Measurements from ENCODE around the gene PAPSS1.

The PAPSS1 gene

GRCh38 chr4:107689912-107690587 is 30.0 kb downstream of the PAPSS1 start:
- no peak for DNase-seq

GRCh38 chr4:107688421-107688820 is 31.6 kb downstream of the PAPSS1 start:
- no peak for DNase-seq

GRCh38 chr4:107685740-107686139 is 34.3 kb downstream of the PAPSS1 start:
- no peak for DNase-seq

DNA sequence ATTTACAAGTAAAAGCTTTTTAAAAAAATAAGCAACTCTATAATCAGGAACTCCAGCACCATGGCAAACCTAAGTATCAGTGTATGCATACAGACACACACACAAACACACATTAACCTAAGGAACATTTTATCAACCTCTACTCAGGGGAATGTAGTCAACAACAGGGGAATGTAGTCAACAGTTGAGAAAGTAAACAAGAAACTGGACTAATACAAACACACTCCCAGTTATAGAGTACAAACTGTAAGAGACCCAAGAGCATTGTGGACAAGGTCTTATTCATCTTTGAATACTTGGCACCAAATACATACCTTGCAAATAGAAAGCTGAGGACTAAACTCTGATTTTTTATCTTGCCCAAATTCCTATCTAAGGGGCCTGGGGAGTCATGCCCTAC is 36.2 kb downstream of the PAPSS1 start:
- DNase-seq = no peak

GRCh38 chr4:107682306-107682705 is 37.7 kb downstream of the PAPSS1 start:
- no peak for DNase-seq

DNA sequence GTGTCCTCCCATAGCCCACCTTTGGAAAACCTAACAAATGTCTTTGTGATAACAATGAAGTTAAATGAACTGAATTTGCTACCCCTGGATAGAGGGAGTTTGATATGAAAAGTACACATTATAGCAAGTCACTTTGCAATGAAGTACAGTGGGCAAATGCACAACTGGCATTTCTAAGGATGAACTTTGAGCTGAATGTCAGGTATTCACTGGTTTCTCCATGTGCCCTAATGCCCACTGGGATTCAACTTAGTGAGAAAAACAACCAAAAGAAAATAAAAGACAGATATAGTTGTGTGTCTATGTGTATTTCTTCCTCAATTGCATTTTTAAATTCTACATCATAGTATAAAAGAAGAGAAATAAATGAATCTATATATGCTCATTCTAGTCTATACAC is 51.0 kb downstream of the PAPSS1 start:
- no peak for DNase-seq

DNA sequence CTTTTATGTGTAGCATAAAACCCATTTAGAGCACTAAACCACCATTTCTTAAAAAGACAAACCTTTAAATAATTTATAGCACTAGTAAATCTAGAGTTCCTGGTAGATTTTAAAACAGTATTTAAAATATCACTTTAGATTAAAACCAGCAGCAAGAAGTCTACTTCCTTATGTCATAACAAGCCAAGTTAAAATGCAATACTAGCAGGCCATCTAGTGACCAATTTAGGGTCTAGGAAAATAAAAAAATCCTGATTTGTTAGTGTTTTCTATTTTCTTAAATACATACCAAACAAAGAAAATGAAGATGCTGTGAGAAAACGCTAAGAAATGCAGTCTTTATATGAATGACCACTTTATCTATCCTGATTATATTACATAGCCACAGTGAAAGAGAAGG is 53.9 kb downstream of the PAPSS1 start:
- peak in 2 of 4 experiments; percentile 16 to 27 for DNase-seq

- DNase-seq = no peak
Observed at GRCh38 chr4:107665001-107665400, 55.0 kb downstream of the PAPSS1 start.

GRCh38 chr4:107658400-107659336 is 61.4 kb downstream of the PAPSS1 start:
- peak; percentile 5 to 51 (median 28) for DNase-seq

DNA sequence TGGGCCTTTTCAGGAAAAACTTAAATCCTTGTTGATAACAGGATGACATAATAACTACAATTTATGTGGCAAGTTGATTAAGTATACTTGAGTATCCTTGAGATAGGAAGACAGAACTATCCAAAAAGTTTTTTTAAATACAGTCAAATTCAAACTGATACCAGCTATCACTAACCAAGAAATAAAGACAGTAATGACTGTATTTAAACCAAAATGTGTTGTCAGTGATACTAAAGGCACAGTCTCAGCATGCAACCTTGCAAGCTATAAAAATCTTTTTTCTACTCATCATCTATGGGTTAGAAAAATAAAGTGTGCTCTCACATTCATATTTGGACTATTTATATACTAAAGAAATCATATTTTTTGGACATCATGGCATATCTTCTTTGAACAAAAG is 64.7 kb downstream of the PAPSS1 start:
- DNase-seq = no peak

DNA sequence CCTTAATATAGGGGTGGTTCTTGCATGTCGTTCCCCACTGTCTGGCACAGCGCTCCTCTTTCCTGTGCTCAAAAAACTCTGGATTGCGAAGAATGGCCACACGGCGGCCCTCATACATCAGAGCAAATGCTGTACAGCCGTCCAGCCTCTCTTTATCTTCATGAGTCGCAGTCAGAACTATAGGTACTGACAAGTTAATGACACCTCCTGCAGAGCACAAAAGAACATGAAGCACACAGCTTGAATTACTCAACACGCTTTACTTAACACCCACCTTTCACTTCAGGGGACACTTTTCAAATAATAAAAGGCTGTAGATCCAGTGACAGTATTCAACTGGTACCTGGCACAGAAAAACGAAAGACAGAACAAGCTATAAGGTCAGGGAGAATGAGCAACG is 65.3 kb downstream of the PAPSS1 start:
- DNase-seq = no peak

DNA sequence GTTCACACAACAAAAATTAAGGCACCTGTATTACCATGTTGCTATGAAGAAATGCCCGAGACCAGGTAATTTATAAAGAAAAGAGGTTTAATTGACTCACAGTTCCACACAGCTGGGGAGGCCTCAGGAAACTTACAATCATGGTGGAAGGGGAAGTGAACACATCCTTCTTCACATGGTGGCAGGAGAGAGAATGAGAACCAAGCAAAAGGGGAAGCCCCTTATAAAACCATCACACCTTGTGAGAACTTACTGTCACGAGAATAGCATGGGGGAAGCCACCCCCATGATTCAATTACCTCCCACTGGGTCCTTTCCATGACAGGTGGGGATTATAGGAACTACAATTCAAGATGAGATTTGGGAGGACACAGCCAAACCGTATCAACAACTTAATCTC is 68.6 kb downstream of the PAPSS1 start:
- peak in 1 of 4 experiments; percentile 5 for DNase-seq

DNA sequence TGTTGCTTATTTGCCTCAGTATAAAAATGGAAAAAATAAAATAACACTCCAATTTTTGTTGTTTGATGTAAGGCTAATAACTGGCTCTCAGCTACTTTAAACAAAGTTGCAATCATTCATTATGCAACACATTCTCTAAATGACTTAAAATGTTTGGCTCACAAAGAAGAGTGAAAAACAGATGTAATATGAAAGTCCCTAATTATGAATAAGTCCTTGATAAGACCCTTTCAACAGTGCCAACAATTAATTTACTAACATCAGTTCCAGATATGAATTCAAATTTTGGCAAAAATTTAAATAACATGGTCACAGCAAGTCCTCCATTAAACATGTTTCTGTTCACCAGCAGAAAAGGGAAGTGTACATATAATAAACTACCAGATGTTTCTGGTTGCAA is 69.8 kb downstream of the PAPSS1 start:
- DNase-seq = peak in 1 of 4 experiments; percentile 16

DNA sequence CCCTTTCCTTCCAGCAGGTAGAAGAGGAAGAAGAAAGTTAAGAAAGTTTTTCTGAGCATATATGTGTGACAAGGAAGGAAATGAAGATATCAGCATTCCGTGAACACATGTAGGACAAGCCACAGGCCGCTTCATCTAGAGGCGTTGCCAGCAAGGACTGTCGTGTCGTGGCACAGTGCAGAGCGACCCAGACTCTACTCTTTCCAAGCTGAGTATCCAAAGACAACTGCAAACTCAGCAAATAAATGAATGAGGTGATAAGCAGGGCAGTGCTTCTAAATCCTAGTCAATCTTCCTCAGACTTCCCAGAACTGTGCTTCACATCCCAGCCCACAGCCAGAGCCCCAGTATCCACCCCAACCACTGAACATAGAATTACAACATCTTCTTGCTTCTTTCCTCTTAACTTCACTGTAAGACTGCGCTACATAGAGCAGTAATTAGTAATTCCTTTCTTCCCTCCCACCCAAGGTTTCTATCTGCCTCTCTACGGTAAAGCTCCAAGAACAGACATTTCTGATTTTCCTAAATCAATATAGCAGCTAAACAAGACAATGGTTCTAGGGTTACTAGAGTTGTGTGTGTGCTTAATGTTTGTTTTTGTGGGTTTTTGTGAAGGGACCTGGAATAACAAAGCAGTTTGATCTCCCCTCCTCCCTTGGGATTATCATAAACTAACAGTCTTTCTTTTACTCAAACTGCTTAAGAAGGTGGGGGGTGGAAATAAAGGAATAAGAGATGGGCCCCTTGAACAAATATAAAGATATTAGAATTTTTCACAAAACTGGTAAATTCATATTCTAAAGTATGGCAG is 71.6 kb downstream of the PAPSS1 start:
- no peak for DNase-seq

DNA sequence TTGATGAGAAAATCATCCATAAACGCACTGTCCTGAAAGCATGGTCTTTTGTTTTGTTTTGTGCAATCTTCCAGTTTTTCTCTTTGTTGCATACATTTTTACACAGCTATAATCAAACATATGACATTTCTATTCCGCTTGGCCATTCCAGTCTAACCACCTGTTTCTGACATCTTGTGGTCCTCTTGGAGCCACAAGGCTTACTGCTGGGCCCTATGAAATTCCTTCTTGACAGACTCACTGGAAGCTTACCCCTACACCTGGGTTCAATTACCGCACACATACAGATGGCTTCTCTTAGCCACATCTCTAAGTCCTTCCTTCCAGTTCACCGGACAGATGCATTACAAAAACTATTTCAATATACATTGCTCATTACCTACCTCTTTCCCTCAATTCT is 72.4 kb downstream of the PAPSS1 start:
- DNase-seq = no peak

DNA sequence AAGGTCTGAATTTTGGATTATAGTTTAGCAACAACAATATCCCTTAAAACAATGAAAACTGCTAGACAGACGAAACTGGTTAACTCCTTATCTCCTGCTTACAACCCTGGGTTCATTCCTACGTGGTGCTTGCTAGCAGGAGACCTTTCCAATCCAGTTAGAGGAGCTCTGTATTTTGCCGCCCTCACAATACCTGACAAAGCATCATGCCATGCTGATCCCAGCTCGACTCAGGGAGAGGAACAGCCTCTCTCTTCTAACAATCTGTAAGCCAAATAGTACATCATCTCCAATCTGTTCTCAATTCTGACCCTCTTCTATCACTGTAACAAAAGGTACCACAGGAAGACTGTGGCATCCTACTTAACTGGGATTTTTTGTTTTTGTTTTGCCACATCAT is 74.4 kb downstream of the PAPSS1 start:
- DNase-seq = no peak

DNA sequence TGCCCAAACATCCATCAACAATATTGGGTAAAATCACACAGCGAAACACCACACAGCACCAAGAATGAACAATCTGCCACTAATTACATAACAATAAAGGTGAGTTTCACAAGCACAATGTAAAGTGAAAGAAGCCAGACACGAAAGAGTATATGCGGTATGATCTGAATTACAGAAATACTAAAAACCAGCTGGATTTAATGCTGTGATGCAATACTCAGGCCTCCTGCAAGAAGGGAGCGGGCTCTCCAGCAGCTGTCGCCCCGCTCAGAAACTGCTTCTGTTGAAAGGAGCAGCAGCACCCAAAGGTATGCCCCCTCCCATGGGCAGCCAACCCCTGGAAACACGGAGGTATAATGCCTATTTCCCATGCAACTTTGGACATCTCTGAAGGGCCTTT is 77.0 kb downstream of the PAPSS1 start:
- no peak for DNase-seq

GRCh38 chr4:107640878-107641277 is 79.2 kb downstream of the PAPSS1 start:
- DNase-seq = no peak

- no peak for DNase-seq
Observed at GRCh38 chr4:107640197-107640596, 79.8 kb downstream of the PAPSS1 start.

GRCh38 chr4:107635735-107636134 is 84.3 kb downstream of the PAPSS1 start:
- DNase-seq = no peak

DNA sequence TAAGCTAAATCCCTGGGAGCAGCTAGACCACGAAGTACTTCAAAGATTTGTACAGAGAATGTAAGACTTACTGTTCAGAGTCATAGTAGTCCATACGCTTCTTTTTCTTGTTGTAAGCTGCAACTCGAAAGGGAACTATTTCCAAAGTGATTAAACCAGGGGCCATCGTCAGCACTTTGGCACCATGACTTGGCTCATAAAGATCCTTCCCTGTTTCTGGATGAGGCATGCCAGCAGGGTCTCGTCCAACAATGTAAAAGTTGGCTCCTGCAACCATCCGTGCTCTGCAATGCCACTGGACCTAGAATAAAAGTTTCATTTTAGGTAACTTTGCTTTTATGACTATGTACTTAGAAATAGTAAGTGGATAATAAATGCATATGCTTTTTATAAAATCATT is 88.5 kb downstream of the PAPSS1 start:
- DNase-seq = no peak

DNA sequence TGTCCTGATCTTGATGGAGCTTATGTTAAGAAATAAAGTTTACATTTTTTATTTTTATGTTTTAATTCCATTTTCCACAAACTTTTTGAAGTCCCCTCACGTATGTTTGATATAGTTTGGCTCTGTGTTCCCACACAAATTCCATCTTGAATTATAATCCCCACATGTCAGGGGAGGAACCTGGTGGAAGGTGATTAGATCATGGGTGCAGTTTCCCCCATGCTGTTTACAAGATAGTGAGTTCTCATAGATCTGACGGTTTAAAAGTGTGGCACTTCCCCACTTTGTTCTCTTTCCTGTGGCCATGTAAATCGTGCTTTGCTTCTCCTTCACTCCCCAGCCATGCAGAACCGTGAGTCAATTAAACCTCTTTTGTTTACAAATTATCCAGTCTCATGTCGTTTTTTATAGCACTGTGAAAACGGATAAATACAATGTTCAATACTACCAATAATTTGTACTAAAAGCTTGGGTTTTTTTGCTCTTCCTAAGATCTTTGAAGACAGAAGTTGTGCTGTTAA is 89.8 kb downstream of the PAPSS1 start:
- DNase-seq = no peak

- no peak for DNase-seq
Observed at GRCh38 chr4:107629318-107629717, 90.7 kb downstream of the PAPSS1 start.

Measured in suppressor macrophage (primary cell).